ENCODE measurements around the gene SLC2A9. TPM values are rescaled to one million over a fixed set of nuclear protein-coding genes. Genes with fewer than 3 reads are reported as not detected.

Gene SLC2A9
- total RNA-seq, 6 experiments from 2014 or later, result 16.1 to 25.0 (median 19.8) TPM

DNA sequence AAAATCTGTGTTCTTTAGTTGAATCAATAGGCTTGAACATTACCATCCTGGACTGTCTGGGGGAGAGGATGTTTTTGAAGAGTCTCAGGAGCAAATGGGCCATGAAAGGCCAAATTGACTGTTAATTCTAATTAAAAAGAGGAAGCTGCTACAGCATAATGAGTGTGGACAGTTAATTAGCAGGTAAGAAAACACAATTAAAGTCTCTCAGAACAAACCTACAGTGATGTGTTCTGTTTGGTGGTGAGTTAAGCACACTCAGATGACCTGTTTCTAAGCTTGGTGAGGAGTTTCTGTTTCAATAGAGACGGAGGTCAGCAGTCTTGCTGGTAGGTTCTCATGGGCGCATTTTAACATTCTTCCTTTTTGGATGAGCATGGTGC, 171.8 kb downstream of the SLC2A9 start:
- Histone ChIP-seq H3K9me3 (no peaks in the 10 kb centered on the region), H3K27ac (no peak overlapping the region), H3K4me1 (no peaks in the 10 kb centered on the region), H3K4me3 (no peak overlapping the region), H3K36me3 (no peaks in the 10 kb centered on the region), H3K27me3 (no peaks in the 10 kb centered on the region)
- no peak for TF ChIP-seq POLR2A (IDR thresholded peaks at IDR 0.05)
- TF ChIP-seq, protein P1, sequence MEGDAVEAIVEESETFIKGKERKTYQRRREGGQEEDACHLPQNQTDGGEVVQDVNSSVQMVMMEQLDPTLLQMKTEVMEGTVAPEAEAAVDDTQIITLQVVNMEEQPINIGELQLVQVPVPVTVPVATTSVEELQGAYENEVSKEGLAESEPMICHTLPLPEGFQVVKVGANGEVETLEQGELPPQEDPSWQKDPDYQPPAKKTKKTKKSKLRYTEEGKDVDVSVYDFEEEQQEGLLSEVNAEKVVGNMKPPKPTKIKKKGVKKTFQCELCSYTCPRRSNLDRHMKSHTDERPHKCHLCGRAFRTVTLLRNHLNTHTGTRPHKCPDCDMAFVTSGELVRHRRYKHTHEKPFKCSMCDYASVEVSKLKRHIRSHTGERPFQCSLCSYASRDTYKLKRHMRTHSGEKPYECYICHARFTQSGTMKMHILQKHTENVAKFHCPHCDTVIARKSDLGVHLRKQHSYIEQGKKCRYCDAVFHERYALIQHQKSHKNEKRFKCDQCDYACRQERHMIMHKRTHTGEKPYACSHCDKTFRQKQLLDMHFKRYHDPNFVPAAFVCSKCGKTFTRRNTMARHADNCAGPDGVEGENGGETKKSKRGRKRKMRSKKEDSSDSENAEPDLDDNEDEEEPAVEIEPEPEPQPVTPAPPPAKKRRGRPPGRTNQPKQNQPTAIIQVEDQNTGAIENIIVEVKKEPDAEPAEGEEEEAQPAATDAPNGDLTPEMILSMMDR (IDR thresholded peaks at IDR 0.05), result no peak
- ATAC-seq (no peak), DNase-seq (no peak)
- WGBS (ENCODE audit: insufficient coverage, low coverage, low lambda C conversion rate, missing lambda C conversion rate), result 89% methylated on average over 2 of the region's 2 CpGs
- intact Hi-C loops (cut with DNase I), result no loop called here

- no peak for ATAC-seq
- Histone ChIP-seq H3K4me3 (no peak overlapping the region), H3K4me1 (no peaks in the 10 kb centered on the region), H3K27ac (no peak overlapping the region), H3K27me3 (no peaks in the 10 kb centered on the region), H3K9me3 (no peaks in the 10 kb centered on the region), H3K36me3 (no peaks in the 10 kb centered on the region)
- no peak for DNase-seq
- TF ChIP-seq POLR2A (IDR thresholded peaks at IDR 0.05), result no peak
- TF ChIP-seq, protein P1 (IDR thresholded peaks at IDR 0.05), result no peak
- intact Hi-C loops (cut with DNase I), result no loop called here
- WGBS (ENCODE audit: insufficient coverage, low coverage, low lambda C conversion rate, missing lambda C conversion rate), result 80% methylated on average over 4 of the region's 5 CpGs
Observed at GRCh38 chr4:9847968-9848748, 173.1 kb downstream of the SLC2A9 start.

- ATAC-seq, result no peak
- TF ChIP-seq, protein P1 (IDR thresholded peaks at IDR 0.05), result no peak
- no peak for TF ChIP-seq POLR2A (IDR thresholded peaks at IDR 0.05)
- intact Hi-C loops (cut with DNase I), result no loop called here
- Histone ChIP-seq H3K9me3 (no peaks in the 10 kb centered on the region), H3K4me3 (no peak overlapping the region), H3K36me3 (no peaks in the 10 kb centered on the region), H3K27me3 (no peaks in the 10 kb centered on the region), H3K4me1 (no peaks in the 10 kb centered on the region), H3K27ac (no peak overlapping the region)
- no peak for DNase-seq
- 96% methylated on average over 8 of the region's 9 CpGs for WGBS (ENCODE audit: insufficient coverage, low coverage, low lambda C conversion rate, missing lambda C conversion rate)
Observed at GRCh38 chr4:9845791-9846493, 175.4 kb downstream of the SLC2A9 start.

GRCh38 chr4:9841072-9841471, 180.2 kb downstream of the SLC2A9 start:
- Histone ChIP-seq H3K36me3 (no peaks in the 10 kb centered on the region), H3K4me1 (no peaks in the 10 kb centered on the region), H3K4me3 (no peak overlapping the region), H3K9me3 (no peaks in the 10 kb centered on the region), H3K27ac (no peak overlapping the region), H3K27me3 (no peaks in the 10 kb centered on the region)
- DNase-seq (no peak), ATAC-seq (no peak)
- WGBS (ENCODE audit: insufficient coverage, low coverage, low lambda C conversion rate, missing lambda C conversion rate), result no CpG with 5 or more reads among the region's 2 CpGs
- intact Hi-C loops (cut with DNase I), result no loop called here
- no peak for TF ChIP-seq POLR2A (IDR thresholded peaks at IDR 0.05)
- TF ChIP-seq, protein P1 (IDR thresholded peaks at IDR 0.05), result no peak
